ENCODE measurements around the gene ANXA2R. TPM values are rescaled to one million over a fixed set of nuclear protein-coding genes. Genes with fewer than 3 reads are reported as not detected.

The ANXA2R gene
- total RNA-seq, 1 donor from 2014 or later = 0.26 TPM

DNA sequence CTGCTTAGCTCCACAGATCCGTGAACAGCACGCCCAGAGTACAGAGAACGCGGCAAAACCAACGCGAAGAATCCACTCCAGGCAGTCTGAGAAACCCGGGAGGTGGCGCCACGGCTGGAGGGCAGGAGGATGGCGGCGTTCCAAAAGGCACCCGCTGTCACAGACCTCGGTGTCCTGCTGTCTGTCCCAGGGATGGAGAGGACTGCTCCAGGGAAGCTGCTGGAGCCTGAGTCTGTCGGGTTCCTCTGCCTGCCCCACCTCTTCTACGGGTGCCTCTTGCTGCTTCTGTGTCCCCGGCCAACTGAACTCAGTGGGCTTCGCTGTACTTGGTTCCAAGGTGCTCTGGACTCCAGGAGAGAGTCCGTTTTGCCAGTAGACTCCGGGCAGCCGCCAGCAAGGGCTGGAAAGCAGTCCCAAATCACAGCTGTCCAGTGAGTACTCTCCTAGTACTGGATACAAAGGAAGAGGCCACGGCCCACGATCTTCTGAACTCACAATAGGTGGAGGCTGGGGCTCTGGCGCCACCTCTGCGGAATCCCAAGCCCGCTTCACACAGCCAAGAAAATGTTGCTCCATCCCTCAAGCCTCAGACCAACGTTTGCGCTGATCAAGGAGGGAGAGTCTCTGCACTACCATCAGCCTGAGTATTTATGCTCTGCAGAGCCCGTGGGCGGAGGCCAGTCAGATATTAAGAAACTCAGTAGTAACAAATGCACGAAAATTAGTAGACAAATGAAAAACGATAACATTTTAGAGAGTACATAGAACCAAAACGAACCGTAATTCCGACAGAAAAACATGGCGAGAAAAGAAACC lies 440 bp downstream of the ANXA2R start:
- Histone ChIP-seq H3K27me3 (ENCODE audit: control insufficient read depth, insufficient read depth, low read length) (no peaks in the 10 kb centered on the region), H3K36me3 (ENCODE audit: control insufficient read depth, insufficient read depth, low read length) (no peaks in the 10 kb centered on the region), H3K4me3 (ENCODE audit: low read depth, low read length) (peak overlapping the region; percentile 46)
- TF ChIP-seq, protein P1, sequence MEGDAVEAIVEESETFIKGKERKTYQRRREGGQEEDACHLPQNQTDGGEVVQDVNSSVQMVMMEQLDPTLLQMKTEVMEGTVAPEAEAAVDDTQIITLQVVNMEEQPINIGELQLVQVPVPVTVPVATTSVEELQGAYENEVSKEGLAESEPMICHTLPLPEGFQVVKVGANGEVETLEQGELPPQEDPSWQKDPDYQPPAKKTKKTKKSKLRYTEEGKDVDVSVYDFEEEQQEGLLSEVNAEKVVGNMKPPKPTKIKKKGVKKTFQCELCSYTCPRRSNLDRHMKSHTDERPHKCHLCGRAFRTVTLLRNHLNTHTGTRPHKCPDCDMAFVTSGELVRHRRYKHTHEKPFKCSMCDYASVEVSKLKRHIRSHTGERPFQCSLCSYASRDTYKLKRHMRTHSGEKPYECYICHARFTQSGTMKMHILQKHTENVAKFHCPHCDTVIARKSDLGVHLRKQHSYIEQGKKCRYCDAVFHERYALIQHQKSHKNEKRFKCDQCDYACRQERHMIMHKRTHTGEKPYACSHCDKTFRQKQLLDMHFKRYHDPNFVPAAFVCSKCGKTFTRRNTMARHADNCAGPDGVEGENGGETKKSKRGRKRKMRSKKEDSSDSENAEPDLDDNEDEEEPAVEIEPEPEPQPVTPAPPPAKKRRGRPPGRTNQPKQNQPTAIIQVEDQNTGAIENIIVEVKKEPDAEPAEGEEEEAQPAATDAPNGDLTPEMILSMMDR (IDR thresholded peaks at IDR 0.05; ENCODE audit: insufficient read depth, low read length, severe bottlenecking) = no peak
- no peak for DNase-seq (ENCODE audit: low read depth)
- FAIRE-seq = no peak

DNA sequence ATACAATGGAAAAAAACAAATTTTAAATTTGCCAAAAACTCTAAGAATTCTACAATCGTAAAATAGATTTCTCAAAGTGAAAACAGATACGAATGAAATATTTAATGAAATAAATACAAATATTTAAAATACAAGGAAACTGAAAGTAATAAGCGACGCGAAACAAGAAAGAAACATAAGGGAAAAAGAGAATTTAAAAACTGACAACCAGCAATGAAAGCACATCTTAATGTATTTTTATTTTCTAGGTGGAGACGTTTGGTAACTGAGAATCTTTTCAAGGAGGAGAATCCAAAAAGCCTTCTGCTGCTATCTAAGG lies 1.0 kb downstream of the ANXA2R start:
- no peaks in the 10 kb centered on the region for H3K27me3 ChIP-seq (ENCODE audit: control insufficient read depth, insufficient read depth, low read length)
- H3K36me3 ChIP-seq (ENCODE audit: control insufficient read depth, insufficient read depth, low read length) = no peaks in the 10 kb centered on the region
- DNase-seq (ENCODE audit: low read depth) = no peak
- TF ChIP-seq, protein P1 (IDR thresholded peaks at IDR 0.05; ENCODE audit: insufficient read depth, low read length, severe bottlenecking) = no peak
- no peak for FAIRE-seq
- no peak overlapping the region for H3K4me3 ChIP-seq (ENCODE audit: low read depth, low read length)

DNA sequence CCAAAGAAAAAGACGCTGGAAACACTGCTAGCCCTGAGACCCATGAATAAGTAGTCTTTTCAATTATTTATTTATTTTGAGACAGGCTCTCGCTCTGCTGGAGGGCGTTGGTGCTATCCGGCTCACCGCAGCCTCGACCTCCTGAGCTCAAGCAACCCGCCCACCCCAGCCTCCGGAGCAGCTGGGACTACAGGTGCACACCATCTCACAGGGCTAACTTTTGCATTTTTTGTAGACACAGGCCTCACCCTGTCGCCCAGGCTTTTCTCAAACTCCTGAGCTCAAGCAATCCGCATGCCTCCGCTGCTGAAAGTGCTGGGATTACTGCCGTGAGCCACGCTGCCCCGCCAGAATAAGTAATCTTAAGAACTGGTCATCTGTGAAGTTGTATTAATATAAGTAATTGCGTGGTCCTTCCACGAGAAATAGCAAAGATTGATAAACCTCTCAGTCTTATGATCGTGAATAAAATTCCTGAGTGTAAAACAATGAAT lies 1.6 kb downstream of the ANXA2R start:
- FAIRE-seq (no peak), DNase-seq (ENCODE audit: low read depth) (no peak)
- Histone ChIP-seq H3K27me3 (ENCODE audit: control insufficient read depth, insufficient read depth, low read length) (no peaks in the 10 kb centered on the region), H3K4me3 (ENCODE audit: low read depth, low read length) (no peak overlapping the region), H3K36me3 (ENCODE audit: control insufficient read depth, insufficient read depth, low read length) (no peaks in the 10 kb centered on the region)
- TF ChIP-seq, protein P1 (IDR thresholded peaks at IDR 0.05; ENCODE audit: insufficient read depth, low read length, severe bottlenecking) = no peak

DNA sequence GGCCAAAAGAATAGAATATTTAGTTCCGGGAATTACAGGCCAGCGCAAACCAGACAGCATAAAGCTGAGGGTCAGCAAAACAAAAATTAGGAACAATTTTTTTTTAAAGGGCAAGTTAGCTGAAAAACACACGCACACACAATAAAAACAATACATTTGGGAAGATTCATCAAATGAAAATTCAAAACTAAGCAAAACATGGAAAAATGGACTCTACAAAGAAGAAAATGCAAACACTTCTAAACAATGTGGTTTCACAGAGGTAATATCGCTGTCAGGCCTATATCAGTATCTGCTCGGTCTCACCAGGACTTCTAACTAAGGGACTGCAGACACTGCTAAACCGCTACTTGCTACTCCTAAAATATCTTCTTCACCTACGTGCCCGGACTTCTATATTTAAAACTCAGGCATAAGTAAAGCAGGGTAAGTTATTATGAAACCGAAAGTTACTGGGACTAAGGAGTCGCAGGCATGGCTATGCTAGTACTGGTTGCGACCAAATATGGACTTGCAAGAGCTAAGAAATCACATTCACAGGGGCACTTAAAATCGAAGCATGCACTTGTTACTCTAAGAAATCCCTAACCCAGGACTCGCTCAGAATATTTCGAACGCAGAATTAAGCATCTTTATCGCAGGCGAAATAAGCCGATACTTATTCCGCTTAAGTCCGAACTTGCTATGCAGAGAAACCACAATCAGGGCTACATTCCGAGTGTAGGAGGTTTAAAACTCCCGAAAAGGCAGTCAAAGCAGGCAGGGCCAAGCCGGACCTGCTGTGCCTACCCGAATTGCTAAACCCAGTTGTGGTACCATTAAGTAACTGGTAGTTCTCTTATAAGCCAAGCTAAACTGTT lies 2.3 kb downstream of the ANXA2R start:
- Histone ChIP-seq H3K36me3 (ENCODE audit: control insufficient read depth, insufficient read depth, low read length) (no peaks in the 10 kb centered on the region), H3K4me3 (ENCODE audit: low read depth, low read length) (no peak overlapping the region), H3K27me3 (ENCODE audit: control insufficient read depth, insufficient read depth, low read length) (no peaks in the 10 kb centered on the region)
- DNase-seq (ENCODE audit: low read depth) = peak; percentile 8
- FAIRE-seq = no peak
- TF ChIP-seq, protein P1 (IDR thresholded peaks at IDR 0.05; ENCODE audit: insufficient read depth, low read length, severe bottlenecking) = no peak

DNA sequence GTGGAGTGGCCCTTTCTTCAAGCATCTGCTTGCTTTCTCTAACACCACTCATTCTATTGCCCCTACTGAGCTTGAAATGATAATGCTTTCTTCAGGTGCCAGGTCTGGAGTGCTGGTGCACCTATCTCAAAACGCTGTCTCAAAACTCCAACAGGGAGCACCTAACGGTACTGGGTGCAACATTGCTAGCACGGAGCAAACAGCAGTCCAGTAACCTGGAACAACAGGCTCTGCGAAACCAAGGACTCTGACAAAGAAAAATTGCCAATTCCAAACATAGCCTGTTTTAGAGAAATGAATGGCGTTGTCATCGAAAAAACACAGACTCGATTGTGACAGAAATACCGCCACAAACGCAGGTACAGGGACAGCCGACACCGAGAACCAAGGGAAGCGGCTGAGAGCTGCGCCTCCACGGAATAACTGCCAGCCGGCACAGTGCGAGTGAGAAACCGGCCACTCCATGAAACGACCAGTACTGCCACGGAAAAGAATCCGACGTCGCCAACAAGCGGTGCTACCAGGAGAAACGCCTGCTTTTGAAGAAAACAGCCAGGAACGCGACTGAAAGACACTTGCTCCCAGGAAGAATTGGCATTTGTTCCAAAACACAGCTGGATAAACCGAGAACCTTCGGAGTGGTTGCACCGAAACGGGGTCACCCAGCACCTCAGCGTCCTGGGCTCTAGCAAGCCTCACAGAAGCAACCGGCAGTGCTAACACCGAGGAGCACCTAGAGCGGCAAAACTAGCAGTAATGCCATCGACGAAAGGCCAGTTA lies 3.1 kb downstream of the ANXA2R start:
- TF ChIP-seq, protein P1 (IDR thresholded peaks at IDR 0.05; ENCODE audit: insufficient read depth, low read length, severe bottlenecking) = no peak
- DNase-seq (ENCODE audit: low read depth) (no peak), FAIRE-seq (no peak)
- H3K27me3 ChIP-seq (ENCODE audit: control insufficient read depth, insufficient read depth, low read length) = no peaks in the 10 kb centered on the region
- H3K36me3 ChIP-seq (ENCODE audit: control insufficient read depth, insufficient read depth, low read length) = no peaks in the 10 kb centered on the region
- H3K4me3 ChIP-seq (ENCODE audit: low read depth, low read length) = no peak overlapping the region
